Lower leg skin (tissue), 3 donors: ENCODE results near the gene RORC.

Experiments
- CTCF ChIP-seq, 3 donors: fragments of 450-650 bp; IDR thresholded peaks; one replicate each; pipeline ENCODE4 v1.5.1; 2016; ENCODE audit warnings: antibody characterized with exemption in 3 of 3, mild to moderate bottlenecking in 3 of 3, moderate library complexity in 2 of 3
- POLR2A ChIP-seq, 2 donors: fragments of 450-650 bp; IDR thresholded peaks; one replicate each; pipeline ENCODE4 v1.6.1; 2016 to 2017; ENCODE audit warnings: antibody characterized with exemption in 2 of 2, mild to moderate bottlenecking in 1 of 2, moderate library complexity in 1 of 2

- TF ChIP-seq CTCF (IDR thresholded peaks at IDR 0.05) (no peak), POLR2A (IDR thresholded peaks at IDR 0.05) (no peak)
Observed at GRCh38 chr1:151762941-151763921, 68.4 kb downstream of the RORC start, which contains the start of gene MRPL9.
